Measurements from ENCODE around the gene VWA5B1.

GRCh38 chr1:20291645-20292084 lies 990 bp downstream of the VWA5B1 start:
- no peak for TF ChIP-seq POLR2A (IDR thresholded peaks at IDR 0.05)
- no peak for TF ChIP-seq CTCF (IDR thresholded peaks at IDR 0.05)

Measured in uterus (tissue), 2 donors.